Activated B cell treated with CpG ODN at 0.5 μM for 24 hours (primary cell): ENCODE measurements around the gene RAB11FIP3. TPM values are rescaled to one million over a fixed set of nuclear protein-coding genes. Genes with fewer than 3 reads are reported as not detected.

Source experiments
- ATAC-seq: fragments of 200-7000 bp; cut with Tn5 transposase; one replicate; pipeline ENCODE4 v1.10.0; 2021; ENCODE audit warnings: low read depth, mild to moderate bottlenecking, moderate library complexity
- CTCF ChIA-PET: fragments of 350-600 bp; sonication (Branson Sonifier 250); formaldehyde crosslinking; loops from one replicate; lab custom pipeline; 2021; ENCODE audit warnings: antibody characterized with exemption; lab: Charles Lee
- POLR2A ChIA-PET: fragments of 350-600 bp; sonication (Branson Sonifier 250); formaldehyde crosslinking; loops from one replicate; lab custom pipeline; 2021; ENCODE audit warnings: antibody characterized with exemption; lab: Charles Lee
- DNase-seq: peaks from one replicate; pipeline ENCODE4 v3.0.0; 2022
- H3K27ac Mint-ChIP-seq: one replicate; pipeline ENCODE4 v1.8.0; 2020; ENCODE audit warnings: mixed read lengths
- H3K27me3 Mint-ChIP-seq: one replicate; pipeline ENCODE4 v1.8.0; 2021; ENCODE audit warnings: mixed read lengths
- H3K36me3 Mint-ChIP-seq: one replicate; pipeline ENCODE4 v1.8.0; 2021; ENCODE audit warnings: low read depth, mixed read lengths
- H3K4me1 Mint-ChIP-seq: one replicate; pipeline ENCODE4 v1.8.0; 2021; ENCODE audit warnings: mixed read lengths
- H3K4me3 Mint-ChIP-seq: one replicate; pipeline ENCODE4 v1.8.0; 2020; ENCODE audit warnings: mild to moderate bottlenecking, mixed read lengths
- H3K9me3 Mint-ChIP-seq: one replicate; pipeline ENCODE4 v1.8.0; 2020; ENCODE audit warnings: mixed read lengths
- CTCF ChIP-seq: fragments of 200-600 bp; IDR thresholded peaks from one replicate; pipeline ENCODE4 v1.8.0; 2022; ENCODE audit warnings: antibody characterized with exemption, mild to moderate bottlenecking
- intact Hi-C: fragments of 100-400 bp; cut with micrococcal nuclease; formaldehyde crosslinking; loops from one replicate; pipeline ENCODE4 v1.15.1; 2024
- total RNA-seq: library from RNA; stranded (reverse); gene quantifications from 2 replicates; pipeline ENCODE4 v1.2.3, GENCODE V29; 2022

RAB11FIP3 gene
- total RNA-seq, 1 donor from 2014 or later = 35.4 TPM

DNA sequence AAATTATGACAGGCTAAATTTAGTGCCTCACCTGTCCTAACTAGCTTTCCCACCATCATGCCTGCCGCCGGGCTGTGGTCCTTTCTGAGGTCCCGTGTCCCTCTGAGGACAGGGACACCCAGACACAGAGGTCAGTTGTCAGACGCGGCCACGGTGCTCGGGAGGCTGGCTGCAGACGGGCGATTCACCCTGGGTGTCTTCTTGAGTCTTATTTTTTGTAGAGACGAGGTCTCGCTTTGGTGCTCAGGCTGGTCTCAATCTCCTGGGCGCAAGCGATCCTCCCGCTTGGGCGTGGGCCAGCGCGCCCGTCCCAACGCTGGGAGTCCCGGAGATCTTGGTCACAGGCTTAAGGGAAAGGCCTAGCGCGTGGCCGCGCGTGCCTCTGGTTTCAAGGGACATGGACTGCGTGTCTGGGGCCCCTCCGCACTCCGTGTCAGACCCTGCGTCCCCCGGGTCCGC, 797 bp upstream of the RAB11FIP3 start:
- CTCF ChIA-PET = interaction anchor here (2.2 kb wide), 1 partner anchor 23 kb away, joined by 7 read pairs; the partner anchor contains the start of gene DECR2

DNA sequence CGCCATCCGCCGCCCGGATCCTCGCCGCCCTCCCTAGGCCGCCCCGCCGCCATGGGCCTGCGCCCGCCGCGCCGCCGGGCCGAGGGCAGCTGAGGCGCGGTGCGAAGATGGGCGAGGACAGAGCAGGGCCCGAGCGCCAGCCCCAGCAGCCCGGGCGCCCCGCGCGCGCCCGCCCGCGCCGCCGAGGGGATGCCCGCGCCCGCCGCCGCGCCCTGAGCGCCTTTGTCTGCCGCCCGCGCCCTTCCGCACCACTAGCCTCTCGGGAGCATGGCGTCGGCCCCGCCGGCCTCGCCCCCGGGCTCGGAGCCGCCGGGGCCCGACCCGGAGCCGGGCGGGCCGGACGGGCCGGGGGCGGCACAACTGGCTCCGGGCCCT, 278 bp downstream of the RAB11FIP3 start:
- peaks cover 30% of the 10 kb centered on the region for H3K4me1 Mint-ChIP-seq
- POLR2A ChIA-PET = interaction anchor here (0.5 to 2.1 kb wide), 4 partner anchors 24 to 43 kb away, joined by 3 to 10 read pairs (median 4); partner anchors contain the start of gene DECR2
- peaks cover 8% of the 10 kb centered on the region for H3K36me3 Mint-ChIP-seq
- intact Hi-C loops = loop anchor here (1.0 kb wide), 4 partner anchors 23 to 102 kb away; partner anchors contain the start of genes AXIN1 and CAPN15
- ATAC-seq (peak; percentile 53), DNase-seq (no peak)
- peak overlapping the region; percentile 89 for H3K4me3 Mint-ChIP-seq
- no peaks in the 10 kb centered on the region for H3K27me3 Mint-ChIP-seq
- no peaks in the 10 kb centered on the region for H3K9me3 Mint-ChIP-seq
- CTCF ChIA-PET = interaction anchor here (1.2 to 2.2 kb wide), 2 partner anchors 24 to 25 kb away, joined by 3 to 7 read pairs; partner anchors contain the start of gene DECR2
- no peak overlapping the region for H3K27ac Mint-ChIP-seq
- no peak for TF ChIP-seq CTCF

More for the DNA sequence above, 797 bp upstream of the RAB11FIP3 start:
- ATAC-seq (no peak), DNase-seq (no peak)
- H3K27me3 Mint-ChIP-seq = no peaks in the 10 kb centered on the region
- peak overlapping the region; percentile 89 for H3K4me3 Mint-ChIP-seq
- peaks cover 30% of the 10 kb centered on the region for H3K4me1 Mint-ChIP-seq
- POLR2A ChIA-PET = interaction anchor here (0.7 to 2.1 kb wide), 3 partner anchors 23 to 72 kb away, joined by 3 to 10 read pairs (median 5); partner anchors contain the start of genes AXIN1 and DECR2
- TF ChIP-seq CTCF = no peak
- intact Hi-C loops = loop anchor here (1.0 kb wide), 4 partner anchors 22 to 103 kb away; partner anchors contain the start of genes AXIN1 and CAPN15
- peaks cover 5% of the 10 kb centered on the region for H3K36me3 Mint-ChIP-seq
- no peaks in the 10 kb centered on the region for H3K9me3 Mint-ChIP-seq
- H3K27ac Mint-ChIP-seq = peak overlapping the region; percentile 56

GRCh38 chr16:426115-426905, 861 bp downstream of the RAB11FIP3 start:
- no peaks in the 10 kb centered on the region for H3K27me3 Mint-ChIP-seq
- H3K36me3 Mint-ChIP-seq = peaks cover 8% of the 10 kb centered on the region
- ChIA-PET CTCF (interaction anchor here (1.2 to 2.2 kb wide), 2 partner anchors 25 to 26 kb away, joined by 3 to 7 read pairs; partner anchors contain the start of gene DECR2), POLR2A (interaction anchor here (0.5 to 0.9 kb wide), 2 partner anchors 25 to 30 kb away, joined by 3 to 4 read pairs; no protein-coding TSS in a partner anchor)
- peak overlapping the region; percentile 78 for H3K4me3 Mint-ChIP-seq
- H3K4me1 Mint-ChIP-seq = peaks cover 30% of the 10 kb centered on the region
- no peak for ATAC-seq
- intact Hi-C loops = no loop called here
- TF ChIP-seq CTCF = no peak
- H3K27ac Mint-ChIP-seq = no peak overlapping the region
- DNase-seq = peak; percentile 30
- H3K9me3 Mint-ChIP-seq = no peaks in the 10 kb centered on the region

GRCh38 chr16:426906-427249, 1.4 kb downstream of the RAB11FIP3 start:
- no peaks in the 10 kb centered on the region for H3K9me3 Mint-ChIP-seq
- peak overlapping the region; percentile 78 for H3K4me3 Mint-ChIP-seq
- ATAC-seq = no peak
- H3K27ac Mint-ChIP-seq = no peak overlapping the region
- CTCF ChIA-PET = interaction anchor here (1.2 to 2.2 kb wide), 2 partner anchors 25 to 26 kb away, joined by 3 to 7 read pairs; partner anchors contain the start of gene DECR2
- no peaks in the 10 kb centered on the region for H3K27me3 Mint-ChIP-seq
- POLR2A ChIA-PET = no interaction called here
- H3K36me3 Mint-ChIP-seq = peaks cover 9% of the 10 kb centered on the region
- DNase-seq = no peak
- H3K4me1 Mint-ChIP-seq = peaks cover 30% of the 10 kb centered on the region
- TF ChIP-seq CTCF = no peak
- intact Hi-C loops = no loop called here

- intact Hi-C loops = no loop called here
These were observed 1.8 kb downstream of the RAB11FIP3 start for GRCh38 chr16:427250-427649.

More at GRCh38 chr16:427250-427649, 1.8 kb downstream of the RAB11FIP3 start:
- ATAC-seq (no peak), DNase-seq (no peak)
- Mint-ChIP-seq H3K36me3 (peaks cover 9% of the 10 kb centered on the region), H3K4me1 (peaks cover 30% of the 10 kb centered on the region), H3K27ac (no peak overlapping the region), H3K9me3 (no peaks in the 10 kb centered on the region), H3K4me3 (peak overlapping the region; percentile 78), H3K27me3 (no peaks in the 10 kb centered on the region)
- no peak for TF ChIP-seq CTCF
- POLR2A ChIA-PET = no interaction called here
- CTCF ChIA-PET = no interaction called here
